ENCODE measurements around the gene ALPK1. TPM values are rescaled to one million over a fixed set of nuclear protein-coding genes. Genes with fewer than 3 reads are reported as not detected.

Gene ALPK1
- total and polyA plus RNA-seq, 2 donors (not counting 1 experiment from before 2014, with no cell fraction given), result 5.5 to 27.2 TPM

DNA sequence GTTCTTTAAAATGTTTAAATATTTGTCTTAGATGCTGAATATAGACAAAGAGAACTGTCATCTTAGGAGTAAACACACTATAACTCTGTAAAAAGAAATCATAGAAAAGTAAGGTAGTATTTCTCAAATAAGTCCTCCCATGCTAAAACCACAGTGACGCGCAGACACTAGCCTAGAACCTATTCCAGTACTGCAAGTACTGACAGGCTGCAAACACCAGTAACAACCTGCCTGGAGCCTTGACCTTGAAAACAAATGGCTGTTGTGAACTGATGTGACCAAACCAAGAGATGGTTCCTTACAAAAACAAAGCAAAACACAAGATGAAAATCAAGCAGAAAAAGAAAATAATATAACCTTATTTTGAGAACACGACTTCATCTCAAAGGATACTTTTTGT, 19.9 kb upstream of the ALPK1 start:
- peaks cover 46% of the 10 kb centered on the region for H3K4me1 Mint-ChIP-seq
- Histone ChIP-seq H3K4me2 (replicated peaks; ENCODE audit: low read depth, low read length, poor library complexity, severe bottlenecking) (no peak overlapping the region), H4K20me1 (ENCODE audit: control insufficient read depth, insufficient read depth, low read length, poor library complexity, severe bottlenecking) (peaks cover 16% of the 10 kb centered on the region), H2AFZ (ENCODE audit: insufficient read depth, low read depth, low read length, poor library complexity, severe bottlenecking) (no peak overlapping the region), H3K4me3 (ENCODE audit: control extremely low read depth in 1 of 5, extremely low read depth in 1 of 5, insufficient read depth in 1 of 5, low read depth in 2 of 5, low read length in 4 of 5) (no peak overlapping the region), H3K79me2 (ENCODE audit: control insufficient read depth, insufficient read depth, low read length) (peaks cover 81% of the 10 kb centered on the region), H3K4me1 (ENCODE audit: control insufficient read depth in 2 of 2, insufficient read depth in 2 of 2, low read length in 2 of 2) (peaks cover 36% of the 10 kb centered on the region in 2 donors), H3K36me3 (replicated peaks in 1 of 2; ENCODE audit: control extremely low read depth in 1 of 2, control insufficient read depth in 1 of 2, extremely low read depth in 1 of 2, insufficient read depth in 2 of 2, low read length in 1 of 2) (peaks cover 3 to 40% of the 10 kb centered on the region in 2 experiments), H3K27me3 (replicated peaks in 1 of 4; ENCODE audit: control extremely low read depth in 1 of 4, control insufficient read depth in 3 of 4, insufficient read depth in 4 of 4, low read length in 3 of 4) (no peaks in the 10 kb centered on the region), H3K9ac (ENCODE audit: low read length) (no peak overlapping the region), H3K9me3 (ENCODE audit: control extremely low read depth in 1 of 3, control insufficient read depth in 2 of 3, insufficient read depth in 1 of 3, low read length in 2 of 3) (no peaks in the 10 kb centered on the region), H3K27ac (ENCODE audit: low read length in 2 of 2) (peak overlapping the region in 1 of 2 donors; percentile 44)
- ChIA-PET POLR2A (no interaction called here), CTCF (no interaction called here)
- peak overlapping the region; percentile 43 for H3K27ac Mint-ChIP-seq
- no peak overlapping the region for H3K4me3 Mint-ChIP-seq
- DNase-seq (no peak), ATAC-seq (ENCODE audit: low read depth) (no peak)
- TF ChIP-seq, protein P1, sequence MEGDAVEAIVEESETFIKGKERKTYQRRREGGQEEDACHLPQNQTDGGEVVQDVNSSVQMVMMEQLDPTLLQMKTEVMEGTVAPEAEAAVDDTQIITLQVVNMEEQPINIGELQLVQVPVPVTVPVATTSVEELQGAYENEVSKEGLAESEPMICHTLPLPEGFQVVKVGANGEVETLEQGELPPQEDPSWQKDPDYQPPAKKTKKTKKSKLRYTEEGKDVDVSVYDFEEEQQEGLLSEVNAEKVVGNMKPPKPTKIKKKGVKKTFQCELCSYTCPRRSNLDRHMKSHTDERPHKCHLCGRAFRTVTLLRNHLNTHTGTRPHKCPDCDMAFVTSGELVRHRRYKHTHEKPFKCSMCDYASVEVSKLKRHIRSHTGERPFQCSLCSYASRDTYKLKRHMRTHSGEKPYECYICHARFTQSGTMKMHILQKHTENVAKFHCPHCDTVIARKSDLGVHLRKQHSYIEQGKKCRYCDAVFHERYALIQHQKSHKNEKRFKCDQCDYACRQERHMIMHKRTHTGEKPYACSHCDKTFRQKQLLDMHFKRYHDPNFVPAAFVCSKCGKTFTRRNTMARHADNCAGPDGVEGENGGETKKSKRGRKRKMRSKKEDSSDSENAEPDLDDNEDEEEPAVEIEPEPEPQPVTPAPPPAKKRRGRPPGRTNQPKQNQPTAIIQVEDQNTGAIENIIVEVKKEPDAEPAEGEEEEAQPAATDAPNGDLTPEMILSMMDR (IDR thresholded peaks at IDR 0.05), result no peak
- TF ChIP-seq EZH2 (IDR thresholded peaks at IDR 0.05; ENCODE audit: borderline replicate concordance, insufficient read depth, low read depth, low read length, poor library complexity, severe bottlenecking), result no peak
- H3K9me3 Mint-ChIP-seq (ENCODE audit: insufficient read depth), result no peaks in the 10 kb centered on the region
- H3K27me3 Mint-ChIP-seq, result no peaks in the 10 kb centered on the region
- intact Hi-C loops (cut with micrococcal nuclease), result no loop called here
- 100% methylated on average over 2 of the region's 3 CpGs for WGBS (ENCODE audit: insufficient coverage)

GRCh38 chr4:112277705-112278448, 19.3 kb upstream of the ALPK1 start:
- DNase-seq, result no peak
- Mint-ChIP-seq H3K27ac (peak overlapping the region; percentile 47), H3K9me3 (ENCODE audit: insufficient read depth) (no peaks in the 10 kb centered on the region), H3K4me1 (peaks cover 52% of the 10 kb centered on the region), H3K4me3 (no peak overlapping the region), H3K27me3 (no peaks in the 10 kb centered on the region)
- H3K4me1 ChIP-seq (ENCODE audit: control insufficient read depth in 2 of 2, insufficient read depth in 2 of 2, low read length in 2 of 2), result peaks cover 42 to 43% of the 10 kb centered on the region in 2 donors
- H3K4me3 ChIP-seq (ENCODE audit: control extremely low read depth in 1 of 5, extremely low read depth in 1 of 5, insufficient read depth in 1 of 5, low read depth in 2 of 5, low read length in 4 of 5), result no peak overlapping the region
- H3K79me2 ChIP-seq (ENCODE audit: control insufficient read depth, insufficient read depth, low read length), result peaks cover 84% of the 10 kb centered on the region
- ATAC-seq (ENCODE audit: low read depth), result no peak
- peaks cover 16% of the 10 kb centered on the region for H4K20me1 ChIP-seq (ENCODE audit: control insufficient read depth, insufficient read depth, low read length, poor library complexity, severe bottlenecking)
- H3K27ac ChIP-seq (ENCODE audit: low read length in 2 of 2), result peak overlapping the region in 1 of 2 donors; percentile 44
- ChIA-PET CTCF (interaction anchor here (1.9 kb wide), 1 partner anchor 11 kb away, joined by 5 read pairs; no protein-coding TSS in a partner anchor), POLR2A (no interaction called here)
- no peaks in the 10 kb centered on the region for H3K27me3 ChIP-seq (replicated peaks in 1 of 4; ENCODE audit: control extremely low read depth in 1 of 4, control insufficient read depth in 3 of 4, insufficient read depth in 4 of 4, low read length in 3 of 4)
- intact Hi-C loops (cut with micrococcal nuclease), result no loop called here
- WGBS (ENCODE audit: insufficient coverage), result 100% methylated on average over 2 of the region's 10 CpGs
- TF ChIP-seq, protein P1 (IDR thresholded peaks at IDR 0.05), result no peak
- TF ChIP-seq EZH2 (IDR thresholded peaks at IDR 0.05; ENCODE audit: borderline replicate concordance, insufficient read depth, low read depth, low read length, poor library complexity, severe bottlenecking), result no peak
- H2AFZ ChIP-seq (ENCODE audit: insufficient read depth, low read depth, low read length, poor library complexity, severe bottlenecking), result no peak overlapping the region
- H3K9me3 ChIP-seq (ENCODE audit: control extremely low read depth in 1 of 3, control insufficient read depth in 2 of 3, insufficient read depth in 1 of 3, low read length in 2 of 3), result no peaks in the 10 kb centered on the region
- H3K4me2 ChIP-seq (replicated peaks; ENCODE audit: low read depth, low read length, poor library complexity, severe bottlenecking), result peak overlapping the region; percentile 82
- H3K9ac ChIP-seq (ENCODE audit: low read length), result no peak overlapping the region
- H3K36me3 ChIP-seq (replicated peaks in 1 of 2; ENCODE audit: control extremely low read depth in 1 of 2, control insufficient read depth in 1 of 2, extremely low read depth in 1 of 2, insufficient read depth in 2 of 2, low read length in 1 of 2), result peaks cover 3 to 40% of the 10 kb centered on the region in 2 experiments
